KMS-11 (cell line): Measurements from ENCODE around the gene TMEM234.
"Not testable (repeated sequence)": the region's sequence is repeated elsewhere in the genome, so short reads cannot be mapped to it uniquely, and the experiment has no call there.

Experiments
- H2AFZ ChIP-seq: fragments of 200-600 bp; sonication (generic); 2 replicates; pipeline ENCODE4 v1.6.1; 2016; ENCODE audit warnings: antibody characterized with exemption, mixed run types, low read depth
- H3K27ac ChIP-seq: fragments of 200-600 bp; sonication (generic); 2 replicates; pipeline ENCODE4 v1.6.1; 2016; ENCODE audit warnings: mild to moderate bottlenecking, mixed run types
- H3K27me3 ChIP-seq: fragments of 200-600 bp; sonication (generic); 2 replicates; pipeline ENCODE4 v1.6.1; 2017; ENCODE audit warnings: mild to moderate bottlenecking, low read depth, mixed run types, moderate library complexity; ENCODE audit not compliant: insufficient read depth
- H3K36me3 ChIP-seq: fragments of 200-600 bp; sonication (generic); 2 replicates; pipeline ENCODE4 v1.6.1; 2017; ENCODE audit warnings: mild to moderate bottlenecking, mixed run types; ENCODE audit not compliant: insufficient read depth
- H3K4me1 ChIP-seq: fragments of 200-600 bp; sonication (generic); 2 replicates; pipeline ENCODE4 v1.6.1; 2016; ENCODE audit warnings: mild to moderate bottlenecking, low read depth, mixed run types; ENCODE audit not compliant: poor library complexity, severe bottlenecking
- H3K4me2 ChIP-seq: fragments of 200-600 bp; sonication (generic); 2 replicates; pipeline ENCODE4 v1.7.0; 2016; ENCODE audit warnings: mild to moderate bottlenecking, mixed run types
- H3K4me3 ChIP-seq: fragments of 200-600 bp; sonication (generic); IDR thresholded peaks from 2 replicates; pipeline ENCODE4 v1.6.1; 2017; ENCODE audit warnings: low read depth, low read length, mixed read lengths; ENCODE audit not compliant: insufficient read depth
- H3K79me2 ChIP-seq: fragments of 200-600 bp; sonication (generic); 2 replicates; pipeline ENCODE4 v1.6.1; 2016; ENCODE audit warnings: low read depth, mixed run types; ENCODE audit not compliant: insufficient read depth
- H3K9ac ChIP-seq: fragments of 200-600 bp; sonication (generic); 2 replicates; pipeline ENCODE4 v1.6.1; 2016; ENCODE audit warnings: mild to moderate bottlenecking, mixed run types
- H4K20me1 ChIP-seq: fragments of 200-600 bp; sonication (generic); 2 replicates; pipeline ENCODE4 v1.6.1; 2016; ENCODE audit warnings: mild to moderate bottlenecking, mixed run types; ENCODE audit not compliant: insufficient read depth
- CTCF ChIP-seq: fragments of 200-600 bp; sonication (generic); conservative IDR thresholded peaks from 2 replicates; pipeline ENCODE4 v1.6.1; 2017; ENCODE audit warnings: low read depth, mild to moderate bottlenecking, antibody characterized with exemption, low read length, moderate library complexity, mixed read lengths

Gene TMEM234

DNA sequence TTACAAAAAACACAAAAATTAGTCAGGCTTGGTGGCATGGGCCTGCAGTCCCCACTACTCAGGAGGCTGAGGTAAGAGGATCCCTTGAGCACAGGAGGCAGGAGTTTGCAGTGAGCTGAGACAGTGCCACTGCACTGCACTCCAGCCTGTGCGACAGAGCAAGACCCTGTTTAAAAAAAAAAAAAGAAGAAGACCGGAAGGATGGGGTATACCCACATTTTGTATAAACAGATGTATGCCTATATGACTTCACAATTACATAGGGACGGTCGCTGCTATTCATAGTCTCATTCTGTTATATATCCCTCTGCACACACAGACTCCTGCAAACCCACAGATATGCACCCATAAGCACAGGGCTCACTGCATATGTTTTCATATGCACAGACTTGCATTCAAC, 41.6 kb upstream of the TMEM234 start:
- no peak for TF ChIP-seq CTCF
- H2AFZ ChIP-seq = no peak overlapping the region
- no peaks in the 10 kb centered on the region for H3K79me2 ChIP-seq
- H3K4me3 ChIP-seq = no peak overlapping the region
- peaks cover 28% of the 10 kb centered on the region for H3K4me1 ChIP-seq
- no peak overlapping the region for H3K27ac ChIP-seq
- no peak overlapping the region for H3K9ac ChIP-seq
- H3K27me3 ChIP-seq = no peaks in the 10 kb centered on the region
- no peaks in the 10 kb centered on the region for H4K20me1 ChIP-seq
- no peaks in the 10 kb centered on the region for H3K36me3 ChIP-seq
- no peak overlapping the region for H3K4me2 ChIP-seq

GRCh38 chr1:32263236-32263593, 41.1 kb upstream of the TMEM234 start:
- not testable (repeated sequence) for H3K4me3 ChIP-seq, H3K27me3 ChIP-seq, H4K20me1 ChIP-seq, H2AFZ ChIP-seq, H3K36me3 ChIP-seq, H3K79me2 ChIP-seq, H3K9ac ChIP-seq, H3K4me2 ChIP-seq, H3K27ac ChIP-seq
- H3K4me1 ChIP-seq = peaks cover 28% of the 10 kb centered on the region

DNA sequence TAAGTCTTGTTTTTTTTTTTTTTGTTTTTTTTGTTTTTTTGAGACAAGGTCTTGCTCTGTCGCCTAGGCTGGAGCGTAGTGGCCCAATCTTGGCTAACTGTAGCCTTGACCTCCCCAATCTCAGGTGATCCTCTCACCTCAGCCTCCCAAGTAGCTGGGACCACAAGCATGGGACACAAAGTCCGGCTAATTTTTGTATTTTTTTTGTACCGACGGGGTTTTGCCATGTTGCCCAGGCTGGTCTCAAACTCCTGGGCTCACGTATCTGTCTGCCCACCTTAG, 35.0 kb upstream of the TMEM234 start:
- Histone ChIP-seq H3K27ac (no peak overlapping the region), H3K27me3 (no peaks in the 10 kb centered on the region), H2AFZ (no peak overlapping the region), H4K20me1 (no peaks in the 10 kb centered on the region), H3K4me1 (no peaks in the 10 kb centered on the region), H3K4me3 (no peak overlapping the region), H3K79me2 (no peaks in the 10 kb centered on the region), H3K4me2 (no peak overlapping the region), H3K9ac (no peak overlapping the region), H3K36me3 (no peaks in the 10 kb centered on the region)
- no peak for TF ChIP-seq CTCF

DNA sequence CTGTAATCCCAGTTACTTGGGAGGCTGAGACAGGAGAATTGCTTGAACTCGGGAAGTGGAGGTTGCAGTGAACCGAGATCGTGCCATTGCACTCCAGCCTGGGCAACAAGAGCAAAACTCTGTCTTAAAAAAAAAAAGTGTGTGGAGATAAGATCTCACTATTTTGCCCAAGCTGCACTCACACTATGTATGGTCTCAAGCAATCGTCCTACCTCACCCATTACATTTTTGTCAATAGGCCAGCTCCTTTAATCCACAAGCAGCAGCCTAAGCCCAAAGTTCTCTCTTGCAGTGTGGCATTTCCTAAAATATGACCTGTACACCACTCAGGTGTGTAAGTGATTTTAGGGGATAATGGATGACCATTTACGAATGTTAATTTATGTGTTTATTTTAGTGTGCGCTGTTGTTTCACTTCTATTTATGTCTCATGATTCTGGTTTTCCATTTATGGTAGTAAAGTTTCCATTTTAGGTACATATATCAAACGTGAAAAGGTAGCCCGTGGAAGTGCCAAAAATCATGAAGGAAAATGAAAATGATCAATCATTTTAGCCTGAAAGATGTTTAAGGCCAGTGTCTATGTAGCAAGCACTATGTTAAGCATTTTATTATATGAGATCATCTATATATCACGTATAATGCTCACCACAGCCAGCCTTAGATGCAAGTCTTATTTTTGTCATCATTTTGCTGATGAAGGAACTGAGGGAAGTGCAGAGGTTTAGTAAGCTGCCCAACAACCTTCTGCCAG, 34.5 kb upstream of the TMEM234 start:
- no peaks in the 10 kb centered on the region for H3K36me3 ChIP-seq
- no peaks in the 10 kb centered on the region for H3K4me1 ChIP-seq
- H3K27ac ChIP-seq = no peak overlapping the region
- H3K27me3 ChIP-seq = no peaks in the 10 kb centered on the region
- no peak for TF ChIP-seq CTCF
- H3K4me2 ChIP-seq = no peak overlapping the region
- no peak overlapping the region for H3K4me3 ChIP-seq
- H2AFZ ChIP-seq = no peak overlapping the region
- H4K20me1 ChIP-seq = no peaks in the 10 kb centered on the region
- H3K79me2 ChIP-seq = no peaks in the 10 kb centered on the region
- no peak overlapping the region for H3K9ac ChIP-seq

GRCh38 chr1:32255072-32256071, 33.2 kb upstream of the TMEM234 start:
- H3K4me2 ChIP-seq = no peak overlapping the region
- no peak for TF ChIP-seq CTCF
- H3K4me1 ChIP-seq = peaks cover 3% of the 10 kb centered on the region
- no peak overlapping the region for H2AFZ ChIP-seq
- H3K9ac ChIP-seq = no peak overlapping the region
- no peak overlapping the region for H3K27ac ChIP-seq
- no peaks in the 10 kb centered on the region for H3K79me2 ChIP-seq
- no peaks in the 10 kb centered on the region for H4K20me1 ChIP-seq
- no peaks in the 10 kb centered on the region for H3K27me3 ChIP-seq
- no peak overlapping the region for H3K4me3 ChIP-seq
- H3K36me3 ChIP-seq = no peaks in the 10 kb centered on the region
